ENCODE results near the gene ANGPTL8.

The ANGPTL8 gene, protein sequence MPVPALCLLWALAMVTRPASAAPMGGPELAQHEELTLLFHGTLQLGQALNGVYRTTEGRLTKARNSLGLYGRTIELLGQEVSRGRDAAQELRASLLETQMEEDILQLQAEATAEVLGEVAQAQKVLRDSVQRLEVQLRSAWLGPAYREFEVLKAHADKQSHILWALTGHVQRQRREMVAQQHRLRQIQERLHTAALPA

DNA sequence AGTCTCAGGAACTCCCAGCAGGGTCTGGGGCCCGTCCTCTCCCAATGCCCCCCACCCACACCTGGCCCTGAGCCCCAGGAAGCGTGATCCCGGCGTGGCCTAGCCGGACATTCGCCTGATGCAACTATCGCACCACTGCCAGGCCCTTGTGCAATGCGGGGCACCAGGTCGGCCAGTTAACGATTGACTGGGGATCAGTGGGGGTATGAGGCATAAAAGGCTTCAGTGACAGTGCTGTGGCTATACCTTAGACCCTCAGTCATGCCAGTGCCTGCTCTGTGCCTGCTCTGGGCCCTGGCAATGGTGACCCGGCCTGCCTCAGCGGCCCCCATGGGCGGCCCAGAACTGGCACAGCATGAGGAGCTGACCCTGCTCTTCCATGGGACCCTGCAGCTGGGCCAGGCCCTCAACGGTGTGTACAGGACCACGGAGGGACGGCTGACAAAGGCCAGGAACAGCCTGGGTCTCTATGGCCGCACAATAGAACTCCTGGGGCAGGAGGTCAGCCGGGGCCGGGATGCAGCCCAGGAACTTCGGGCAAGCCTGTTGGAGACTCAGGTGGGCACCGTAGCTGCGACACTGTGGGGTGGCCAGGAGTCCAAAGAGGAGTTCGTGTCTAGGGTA lies at the start of gene ANGPTL8:
Gene ANGPTL8 (plus strand): TSS at position 243 of the 624 bp plus-strand sequence. CDS start 19 bp downstream, at position 262.
- in situ Hi-C loops (cut with HindIII; ENCODE audit: low sequenced_read_pairs), result no loop called here

DNA sequence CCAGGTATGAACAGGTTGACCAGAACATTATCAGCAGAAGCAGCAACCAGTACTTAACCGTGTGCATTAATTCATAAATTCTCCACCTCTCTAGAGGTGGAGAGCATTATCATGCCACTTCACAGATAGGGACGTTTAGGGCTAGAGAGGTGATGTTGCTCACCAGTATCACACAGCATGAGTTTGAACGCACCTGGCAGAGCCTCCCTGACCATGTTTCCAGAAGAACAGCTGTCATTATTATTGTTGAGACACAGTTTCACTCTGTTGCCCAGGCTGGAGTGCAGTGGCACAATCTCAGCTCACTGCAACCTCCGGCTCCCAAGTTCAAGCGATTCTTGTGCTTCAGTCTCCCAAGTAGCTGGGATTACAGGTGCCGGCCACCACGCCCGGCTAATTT lies 48.9 kb upstream of the ANGPTL8 start:
- in situ Hi-C loops (cut with HindIII; ENCODE audit: low sequenced_read_pairs), result no loop called here

DNA sequence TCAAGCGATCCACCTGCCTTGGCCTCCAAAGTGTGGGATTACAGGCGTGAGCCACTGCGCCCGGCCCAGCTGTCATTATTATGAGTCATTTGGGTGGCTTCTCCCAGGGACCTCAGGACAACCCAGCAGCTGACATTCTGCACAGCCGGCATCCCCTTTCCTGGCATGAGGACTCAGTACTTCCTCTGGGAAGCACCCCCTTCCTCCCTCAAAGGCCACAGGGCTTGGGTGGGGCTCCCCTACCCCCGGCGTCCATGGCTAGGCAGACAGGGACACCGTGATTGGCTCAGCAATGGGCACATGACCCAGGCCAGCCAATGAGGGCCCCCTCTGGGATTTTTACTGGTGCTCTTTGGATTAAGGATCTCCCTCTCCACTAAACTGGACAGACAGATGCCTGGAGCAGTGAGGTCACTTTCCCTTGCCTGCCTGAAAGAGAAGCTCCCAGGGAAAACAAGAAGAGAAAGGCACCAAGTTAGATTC lies 48.1 kb upstream of the ANGPTL8 start:
- in situ Hi-C loops (cut with HindIII; ENCODE audit: low sequenced_read_pairs), result no loop called here

DNA sequence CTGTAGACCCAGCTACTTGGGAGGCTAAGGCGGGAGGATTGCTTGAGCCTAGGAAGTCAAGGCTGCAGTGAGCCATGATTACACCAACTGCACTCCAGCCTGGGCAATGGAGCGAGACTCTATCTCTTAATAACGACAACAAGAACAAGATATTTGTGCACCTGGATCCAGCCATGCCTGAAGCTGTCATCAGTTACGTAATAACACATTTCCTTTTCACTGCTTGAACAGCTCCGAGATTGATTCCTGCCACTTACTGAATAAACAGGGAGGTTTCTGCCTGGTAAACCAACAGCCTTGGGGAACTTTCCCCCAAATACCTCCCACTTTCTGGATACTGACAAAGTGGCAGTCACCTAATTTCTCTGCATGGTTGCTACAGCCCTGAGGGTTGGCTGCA lies 47.5 kb upstream of the ANGPTL8 start:
- in situ Hi-C loops (cut with HindIII; ENCODE audit: low sequenced_read_pairs), result no loop called here

DNA sequence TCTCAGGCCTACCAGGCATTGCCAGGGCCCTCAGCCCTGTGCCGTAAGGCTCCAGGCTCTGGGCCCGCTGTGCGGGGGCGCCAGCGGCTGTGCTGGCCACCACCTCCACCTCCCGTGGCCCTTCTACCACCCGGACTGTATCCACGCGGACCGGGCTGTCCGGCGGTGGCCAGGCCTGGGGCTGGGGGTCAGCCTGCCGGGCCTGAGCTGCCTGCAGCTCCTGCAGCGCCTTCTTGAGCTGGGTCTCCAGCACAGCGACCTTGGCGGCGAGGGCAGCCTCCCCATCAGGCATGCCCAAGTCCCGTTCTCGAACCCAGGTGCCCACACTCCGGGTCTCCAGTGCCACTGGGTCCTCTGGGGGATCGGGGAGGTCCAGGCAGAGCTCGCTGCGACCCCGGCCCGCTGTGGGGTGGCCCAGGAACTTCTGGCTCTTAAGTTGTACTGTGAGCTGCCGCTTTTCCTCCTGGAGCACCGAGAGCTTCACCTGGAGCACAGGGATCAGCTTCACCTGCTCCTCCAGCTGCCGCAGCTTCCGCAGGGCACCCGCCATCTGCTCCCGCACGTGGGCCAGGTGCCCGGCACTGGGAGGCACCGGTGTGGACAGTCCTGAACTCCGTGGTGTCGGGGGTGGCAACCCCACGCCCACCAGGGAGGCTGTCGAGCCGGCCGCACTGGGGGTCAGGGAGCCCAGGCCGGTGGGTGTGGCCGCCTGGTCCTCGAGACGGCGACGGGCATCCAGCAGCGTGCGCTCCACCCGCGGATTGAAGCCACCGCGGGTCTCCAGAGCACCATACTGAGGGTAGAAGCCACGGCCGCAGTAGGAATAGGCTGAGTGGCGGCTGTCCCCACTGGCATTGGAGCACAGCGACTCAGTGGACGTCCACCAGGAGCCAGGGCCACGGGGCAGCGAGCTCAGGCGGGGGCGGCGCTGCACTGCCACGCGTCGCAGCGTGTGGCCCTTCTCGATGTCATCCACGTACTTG lies 46.2 kb upstream of the ANGPTL8 start:
- in situ Hi-C loops (cut with HindIII; ENCODE audit: low sequenced_read_pairs), result no loop called here

DNA sequence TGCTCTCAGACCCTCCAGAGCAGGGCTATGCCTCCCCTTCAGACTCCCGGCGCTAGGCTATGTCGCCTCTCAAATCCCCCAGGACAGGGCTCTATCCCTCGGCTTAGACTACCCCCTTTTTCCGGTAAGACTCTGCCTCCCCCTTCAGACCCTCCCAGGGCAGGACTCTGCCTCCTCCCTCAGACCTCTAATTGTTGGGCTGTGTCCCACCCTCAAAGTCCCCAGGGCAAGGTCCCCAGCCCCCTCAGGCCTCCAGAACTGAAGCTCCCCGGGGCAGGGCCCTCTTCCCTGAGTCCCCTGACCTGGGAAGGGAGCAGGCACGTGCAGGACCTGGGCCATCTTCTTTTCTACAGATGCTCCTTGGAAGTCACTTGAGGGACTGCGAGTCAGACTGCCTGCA lies 45.2 kb upstream of the ANGPTL8 start:
- in situ Hi-C loops (cut with HindIII; ENCODE audit: low sequenced_read_pairs), result no loop called here

DNA sequence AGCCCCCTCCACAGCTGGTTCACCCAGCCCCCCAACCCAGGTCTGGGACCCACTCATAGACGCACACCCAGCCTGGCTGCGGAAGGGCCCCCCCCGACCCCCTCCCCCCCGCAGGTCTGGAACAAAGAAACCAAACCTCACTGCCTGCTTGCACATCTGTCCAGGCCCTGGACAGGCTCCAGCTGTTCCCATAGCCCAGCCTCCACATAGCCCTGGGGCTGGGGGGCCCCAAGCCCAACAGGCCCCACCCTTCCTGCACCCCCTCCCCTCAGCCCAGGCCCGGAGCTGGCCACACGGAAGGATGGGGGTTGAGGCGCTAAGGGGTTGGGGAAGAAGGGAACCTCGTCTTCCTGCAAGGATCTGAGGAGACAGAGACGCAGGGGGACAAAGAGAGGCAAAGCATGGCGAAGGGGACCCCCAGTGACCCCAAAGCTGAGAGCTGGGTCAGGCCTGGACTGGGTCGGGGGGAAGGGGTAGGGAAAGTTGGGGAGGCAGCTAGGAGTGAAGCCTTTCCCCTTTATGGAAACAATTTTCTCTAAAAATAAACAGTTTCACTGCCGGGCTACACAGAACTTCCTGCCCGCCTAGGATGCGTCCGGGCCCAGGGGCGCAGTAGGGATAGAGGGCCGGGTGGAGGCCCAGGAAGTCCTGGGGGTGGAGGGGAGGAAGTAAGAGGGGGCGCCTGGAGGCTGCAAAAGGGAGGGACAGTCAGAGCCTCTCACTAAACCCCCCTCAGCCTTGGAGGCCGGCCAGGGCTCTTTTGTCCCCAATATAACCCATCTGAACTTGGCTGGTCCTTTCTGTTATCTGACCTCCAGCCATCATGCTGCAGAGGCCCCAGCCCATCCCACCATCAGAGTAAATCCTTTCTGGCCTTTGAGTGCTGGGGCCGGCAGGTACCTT lies 44.5 kb upstream of the ANGPTL8 start:
- in situ Hi-C loops (cut with HindIII; ENCODE audit: low sequenced_read_pairs), result no loop called here

DNA sequence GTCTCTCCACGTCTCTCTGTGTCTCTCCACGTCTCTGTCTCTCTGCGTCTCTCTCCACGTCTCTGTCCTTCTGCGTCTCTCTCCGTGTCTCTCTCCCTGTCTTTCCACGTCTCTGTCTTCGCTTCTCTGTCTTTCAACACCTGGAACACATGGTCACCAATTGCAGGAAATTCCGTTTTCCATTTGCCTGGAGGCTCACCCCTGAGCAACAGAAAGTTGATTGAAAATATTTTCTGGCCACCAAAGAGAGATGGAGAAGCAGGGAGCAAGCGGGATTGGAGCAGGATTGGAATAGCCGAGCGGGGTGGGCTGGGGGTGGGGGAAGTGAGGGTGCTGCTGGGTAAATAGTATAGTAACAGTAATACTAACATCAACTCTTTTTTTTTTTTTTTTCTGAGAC lies 43.7 kb upstream of the ANGPTL8 start:
- in situ Hi-C loops (cut with HindIII; ENCODE audit: low sequenced_read_pairs), result no loop called here

DNA sequence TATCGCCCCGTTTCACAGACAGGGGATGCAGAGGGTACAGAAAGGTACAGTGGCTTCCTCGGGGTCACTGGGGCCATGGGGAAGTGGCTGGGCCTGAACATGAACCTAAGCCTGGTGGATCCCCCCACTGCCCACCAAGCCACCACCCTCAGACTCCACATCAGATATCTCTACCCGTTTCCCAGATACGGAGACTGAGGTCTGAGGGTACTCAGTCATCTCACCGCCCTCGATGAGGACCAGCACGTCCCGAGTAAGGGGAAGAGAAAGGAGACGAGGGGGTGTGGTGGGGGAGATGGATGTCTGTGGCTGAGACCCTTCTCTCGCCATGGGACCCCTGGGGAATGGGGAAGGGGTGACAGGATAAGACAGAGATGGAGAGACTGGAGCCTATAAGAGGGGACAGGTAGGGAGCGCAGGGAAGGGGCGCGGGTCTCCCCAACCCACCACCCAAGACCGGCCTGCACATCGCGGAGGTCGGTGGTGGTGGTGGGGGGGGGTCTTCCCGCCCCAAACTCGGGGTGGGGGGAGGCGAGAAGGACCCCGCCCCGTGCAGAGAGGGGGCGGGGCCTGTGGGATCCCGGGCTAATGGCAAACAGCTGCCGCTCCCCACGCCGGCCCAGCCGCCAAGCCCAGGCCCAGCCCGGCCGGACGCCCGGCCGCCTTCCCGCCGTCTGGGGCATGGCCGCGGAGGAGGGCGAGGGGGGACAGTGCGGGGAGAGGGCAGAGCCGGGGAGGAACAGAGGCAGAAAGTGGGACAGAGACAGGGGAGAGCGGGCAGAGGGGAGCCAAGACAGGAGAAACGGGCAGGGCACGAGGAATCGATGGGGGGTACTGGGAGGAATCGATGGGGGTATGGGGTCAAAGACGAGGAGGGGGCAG lies 42.8 kb upstream of the ANGPTL8 start:
- in situ Hi-C loops (cut with HindIII; ENCODE audit: low sequenced_read_pairs), result no loop called here

DNA sequence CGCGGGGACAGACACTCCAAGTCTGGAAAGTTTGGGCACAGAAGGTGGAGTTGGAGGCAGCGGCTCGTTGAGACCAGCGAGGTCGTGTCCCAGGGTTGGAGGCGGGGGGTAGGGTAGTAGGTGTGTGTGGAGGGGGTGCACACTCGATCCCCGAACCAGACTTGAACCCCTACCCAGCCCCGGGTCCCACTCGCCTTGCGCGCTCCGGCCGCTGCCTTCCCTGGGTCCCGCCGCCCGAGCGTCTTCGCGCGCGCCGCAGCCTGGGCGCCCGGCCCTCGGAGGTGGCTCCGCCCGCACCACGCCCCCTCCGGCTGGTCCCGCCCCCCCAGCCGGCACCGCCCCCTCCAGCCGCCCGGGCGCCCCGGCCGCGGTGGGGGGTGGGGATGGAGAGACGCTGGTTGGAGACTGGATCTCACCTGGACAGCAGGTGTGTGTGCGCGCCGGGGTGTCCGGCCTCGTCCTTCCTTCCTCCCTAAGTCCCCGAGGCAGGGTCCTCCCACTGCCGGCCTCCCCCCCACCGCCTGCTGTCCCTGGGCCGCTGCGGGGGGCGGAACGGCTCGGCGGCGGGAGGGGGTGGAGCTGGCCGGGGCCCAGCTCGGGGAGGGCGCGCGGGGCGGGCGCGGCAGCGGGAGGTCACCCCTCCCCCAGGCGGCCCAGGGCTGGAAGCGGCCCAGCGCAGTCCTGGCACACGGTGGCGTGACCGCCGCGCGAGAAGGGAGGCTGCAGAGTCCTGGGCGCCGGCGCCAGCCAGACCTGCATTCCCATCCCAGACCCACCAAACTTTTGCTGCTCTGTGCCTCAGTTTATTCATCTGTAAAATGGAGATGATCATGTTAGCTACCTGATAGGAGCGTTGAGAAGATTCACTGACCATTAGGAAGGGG lies 41.9 kb upstream of the ANGPTL8 start, which contains the start of gene KANK2:
Gene KANK2 (minus strand): TSS at position 255 of the 884 bp plus-strand sequence. CDS start 3,034 bp downstream, outside the sequence.
- in situ Hi-C loops (cut with HindIII; ENCODE audit: low sequenced_read_pairs), result no loop called here

DNA sequence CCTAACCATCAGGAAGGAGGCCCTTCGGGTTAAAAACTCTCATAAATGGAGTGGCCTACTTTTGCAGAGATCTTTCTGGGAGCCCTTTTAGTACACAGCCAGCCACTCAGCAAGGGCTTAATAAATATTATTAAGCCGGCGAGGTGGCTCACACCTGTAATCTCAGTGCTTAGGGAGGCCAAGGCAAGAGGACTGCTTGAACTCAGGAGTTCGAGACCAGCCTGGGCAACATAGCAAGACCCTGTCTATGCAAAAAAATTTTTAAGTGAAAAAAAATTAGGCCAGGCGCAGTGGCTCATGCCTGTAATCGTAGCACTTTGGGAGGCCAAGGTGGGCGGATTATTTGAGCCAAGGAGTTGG lies 41.3 kb upstream of the ANGPTL8 start:
- in situ Hi-C loops (cut with HindIII; ENCODE audit: low sequenced_read_pairs), result no loop called here

DNA sequence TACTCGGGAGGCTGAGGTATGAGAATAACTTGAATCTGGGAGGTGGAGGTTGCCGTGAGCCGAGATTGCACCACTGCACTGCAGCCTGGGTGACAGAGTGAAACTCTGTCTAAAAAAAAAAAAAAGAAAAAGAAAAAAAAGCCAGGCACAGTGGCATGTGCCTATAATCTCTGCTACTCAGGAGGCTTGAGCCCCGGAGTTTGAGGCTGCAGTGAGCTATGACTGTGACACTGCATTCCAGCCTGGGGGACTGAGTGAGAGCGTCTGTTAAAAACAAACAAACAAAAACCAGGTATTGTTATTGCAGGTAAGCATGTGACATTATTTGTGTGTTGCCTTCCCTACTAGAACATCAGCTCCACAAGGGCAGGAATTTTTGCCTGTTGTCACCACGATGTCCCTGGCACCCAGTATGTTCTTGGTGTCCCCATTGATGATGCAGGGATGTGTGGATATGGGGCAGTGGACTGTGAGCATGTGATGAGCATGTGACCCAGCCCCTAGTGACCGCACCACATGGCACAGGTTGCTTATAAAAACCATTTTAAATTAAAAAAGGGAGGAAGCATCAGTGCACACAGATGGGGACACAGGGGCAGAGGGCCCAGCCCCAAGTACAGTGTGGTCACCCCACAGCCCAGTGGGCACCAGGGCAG lies 40.5 kb upstream of the ANGPTL8 start:
- in situ Hi-C loops (cut with HindIII; ENCODE audit: low sequenced_read_pairs), result no loop called here

DNA sequence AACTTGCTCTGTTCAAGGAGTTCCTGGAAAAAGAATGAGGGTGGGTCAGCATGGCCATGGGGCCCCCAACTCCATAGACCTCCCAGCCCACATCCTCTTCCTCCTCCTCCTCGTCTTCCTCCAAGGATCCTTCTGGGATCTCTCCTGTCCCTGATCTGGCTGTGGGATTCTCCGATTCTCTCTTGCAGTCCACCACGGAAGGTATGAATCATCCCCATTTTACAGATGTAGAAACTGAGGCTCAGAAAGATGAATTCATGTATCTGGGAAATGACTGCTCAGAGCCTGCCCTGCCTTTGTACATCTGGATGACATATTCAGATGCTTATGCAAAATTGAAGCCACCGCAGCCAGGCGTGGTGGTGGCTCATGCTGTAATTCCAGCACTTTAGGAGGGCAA lies 39.9 kb upstream of the ANGPTL8 start:
- in situ Hi-C loops (cut with HindIII; ENCODE audit: low sequenced_read_pairs), result no loop called here

DNA sequence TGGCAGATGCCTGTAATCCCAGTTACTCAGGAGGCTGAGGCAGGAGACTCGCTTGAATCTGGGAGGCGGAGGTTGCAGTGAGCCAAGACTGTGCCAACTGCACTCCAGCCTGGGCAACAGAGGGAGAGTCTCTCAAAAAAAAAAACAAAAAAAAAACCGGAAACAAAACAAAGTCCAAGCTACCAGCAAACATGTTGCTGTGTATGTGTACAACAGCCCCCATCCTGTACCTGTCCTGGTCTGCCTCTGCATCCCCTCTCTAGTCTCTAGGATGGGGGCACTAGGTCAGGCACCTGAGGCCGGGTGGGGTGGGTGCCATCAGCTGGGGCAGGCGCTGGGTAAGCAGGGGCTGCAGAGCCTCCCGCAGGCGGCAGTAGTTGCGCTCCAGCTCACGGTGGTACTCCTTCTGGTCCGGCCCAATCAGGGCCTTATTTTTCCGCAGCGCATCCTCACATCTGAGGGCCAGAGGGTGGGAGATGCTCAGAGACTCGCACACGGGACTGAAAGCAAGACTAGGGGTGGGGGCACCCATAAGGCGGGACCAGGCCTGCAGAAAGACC lies 39.3 kb upstream of the ANGPTL8 start:
- in situ Hi-C loops (cut with HindIII; ENCODE audit: low sequenced_read_pairs), result no loop called here

DNA sequence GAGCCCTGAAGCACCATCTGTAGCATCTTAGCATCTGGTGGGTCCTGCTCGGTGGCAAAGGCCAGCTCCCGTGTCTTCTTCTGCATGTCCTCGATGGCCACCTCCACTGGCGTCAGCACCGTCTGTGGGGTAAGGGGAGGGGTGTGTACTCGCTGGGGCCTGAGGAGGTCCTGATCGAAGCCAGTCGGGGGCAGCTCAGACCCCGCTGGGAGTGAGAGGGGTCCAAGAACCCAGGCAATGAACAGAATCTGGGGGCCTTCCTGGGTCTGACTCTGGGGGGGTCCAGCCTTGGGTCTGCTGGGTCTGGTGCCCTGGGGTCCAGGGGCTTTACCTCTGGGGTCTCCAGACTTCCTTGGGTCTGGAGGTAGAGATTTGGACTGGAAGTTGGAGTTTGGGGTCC lies 38.5 kb upstream of the ANGPTL8 start:
- in situ Hi-C loops (cut with HindIII; ENCODE audit: low sequenced_read_pairs), result no loop called here

DNA sequence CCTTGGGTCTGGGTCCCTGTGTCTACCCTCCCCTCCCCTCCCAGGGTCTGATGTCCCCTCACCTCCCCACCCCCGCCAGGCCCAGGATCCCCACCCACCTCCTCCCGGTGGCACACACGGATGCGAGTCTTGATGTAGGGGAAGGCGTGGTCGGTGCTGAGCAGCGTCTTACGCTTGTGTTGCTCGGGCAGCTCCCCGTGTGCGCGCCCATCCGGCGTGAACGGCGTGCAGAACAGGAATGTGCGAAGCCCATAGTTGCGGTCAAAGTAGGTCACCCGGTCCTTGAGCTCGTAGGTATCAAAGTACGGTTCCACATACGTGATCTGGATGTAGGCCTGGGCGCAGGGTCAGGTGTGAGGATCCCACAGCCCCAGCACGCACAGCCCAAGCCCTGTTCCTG lies 37.6 kb upstream of the ANGPTL8 start:
- in situ Hi-C loops (cut with HindIII; ENCODE audit: low sequenced_read_pairs), result no loop called here

DNA sequence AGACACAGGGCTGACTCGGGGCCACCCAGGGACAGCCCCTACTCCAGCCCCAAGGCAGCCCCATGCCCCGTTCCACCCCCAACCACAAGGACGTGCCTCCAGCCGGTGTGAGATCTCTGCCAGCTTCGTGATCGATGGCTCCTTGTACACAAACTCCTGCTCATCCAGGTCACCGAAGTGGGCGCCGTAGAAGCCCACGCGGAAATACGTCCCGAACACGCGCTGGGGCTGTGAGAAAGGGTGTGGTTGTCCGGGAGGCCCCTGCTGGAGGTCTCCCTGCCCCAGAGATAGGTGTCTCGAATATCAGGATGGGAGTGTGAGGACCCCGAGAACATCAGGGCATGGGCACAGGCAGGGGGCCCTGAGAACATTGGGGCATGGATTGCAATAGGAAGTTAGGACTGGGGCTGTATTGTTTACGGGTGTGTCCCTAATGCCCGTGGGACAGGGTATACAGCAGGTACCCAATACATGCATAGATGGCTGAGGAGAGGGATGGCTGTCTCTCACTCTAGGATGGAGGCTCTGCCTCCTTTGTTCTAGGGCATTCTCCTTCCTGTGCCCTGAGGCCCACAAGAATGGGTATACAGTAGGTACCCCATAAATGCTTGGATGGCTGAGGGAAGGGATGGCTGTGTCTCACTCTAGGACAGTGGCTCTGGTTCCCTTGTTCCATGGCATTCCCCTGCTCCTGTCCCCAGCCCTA lies 36.8 kb upstream of the ANGPTL8 start:
- in situ Hi-C loops (cut with HindIII; ENCODE audit: low sequenced_read_pairs), result no loop called here

All from endothelial cell of hepatic sinusoid (primary cell).